ENCODE measurements around the gene TAS1R3. TPM values are rescaled to one million over a fixed set of nuclear protein-coding genes. Genes with fewer than 3 reads are reported as not detected.

TAS1R3 gene
- total RNA-seq (2021; ENCODE audit: unreplicated experiment) = 0.31 TPM
- 0.55 TPM for polyA plus RNA-seq (2012; ENCODE audit: insufficient read length)
- not detected for Bru-seq, nascent RNA
- BruChase-seq, experiment 1, labeled RNA remaining after a 2-hour chase = percentile 27 among the genes with signal in this experiment
- BruChase-seq, experiment 2, labeled RNA remaining after a 6-hour chase = percentile 29 among the genes with signal in this experiment
- long read RNA-seq = 0 reads

DNA sequence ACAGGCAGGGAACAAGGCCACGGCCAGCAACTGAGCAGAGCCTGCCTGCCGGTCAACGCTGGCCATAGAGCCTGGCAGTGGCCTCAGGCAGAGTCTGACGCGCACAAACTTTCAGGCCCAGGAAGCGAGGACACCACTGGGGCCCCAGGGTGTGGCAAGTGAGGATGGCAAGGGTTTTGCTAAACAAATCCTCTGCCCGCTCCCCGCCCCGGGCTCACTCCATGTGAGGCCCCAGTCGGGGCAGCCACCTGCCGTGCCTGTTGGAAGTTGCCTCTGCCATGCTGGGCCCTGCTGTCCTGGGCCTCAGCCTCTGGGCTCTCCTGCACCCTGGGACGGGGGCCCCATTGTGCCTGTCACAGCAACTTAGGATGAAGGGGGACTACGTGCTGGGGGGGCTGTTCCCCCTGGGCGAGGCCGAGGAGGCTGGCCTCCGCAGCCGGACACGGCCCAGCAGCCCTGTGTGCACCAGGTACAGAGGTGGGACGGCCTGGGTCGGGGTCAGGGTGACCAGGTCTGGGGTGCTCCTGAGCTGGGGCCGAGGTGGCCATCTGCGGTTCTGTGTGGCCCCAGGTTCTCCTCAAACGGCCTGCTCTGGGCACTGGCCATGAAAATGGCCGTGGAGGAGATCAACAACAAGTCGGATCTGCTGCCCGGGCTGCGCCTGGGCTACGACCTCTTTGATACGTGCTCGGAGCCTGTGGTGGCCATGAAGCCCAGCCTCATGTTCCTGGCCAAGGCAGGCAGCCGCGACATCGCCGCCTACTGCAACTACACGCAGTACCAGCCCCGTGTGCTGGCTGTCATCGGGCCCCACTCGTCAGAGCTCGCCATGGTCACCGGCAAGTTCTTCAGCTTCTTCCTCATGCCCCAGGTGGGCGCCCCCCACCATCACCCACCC is at the start of gene TAS1R3:
Gene TAS1R3 (plus strand): TSS at position 213 of the 898 bp plus-strand sequence. CDS start 66 bp downstream, at position 279.
- ChIA-PET CTCF (no interaction called here), POLR2A (no interaction called here)
- no peak for DNase-seq (ENCODE audit: low read depth, low spot score)
- TF ChIP-seq, protein P1, sequence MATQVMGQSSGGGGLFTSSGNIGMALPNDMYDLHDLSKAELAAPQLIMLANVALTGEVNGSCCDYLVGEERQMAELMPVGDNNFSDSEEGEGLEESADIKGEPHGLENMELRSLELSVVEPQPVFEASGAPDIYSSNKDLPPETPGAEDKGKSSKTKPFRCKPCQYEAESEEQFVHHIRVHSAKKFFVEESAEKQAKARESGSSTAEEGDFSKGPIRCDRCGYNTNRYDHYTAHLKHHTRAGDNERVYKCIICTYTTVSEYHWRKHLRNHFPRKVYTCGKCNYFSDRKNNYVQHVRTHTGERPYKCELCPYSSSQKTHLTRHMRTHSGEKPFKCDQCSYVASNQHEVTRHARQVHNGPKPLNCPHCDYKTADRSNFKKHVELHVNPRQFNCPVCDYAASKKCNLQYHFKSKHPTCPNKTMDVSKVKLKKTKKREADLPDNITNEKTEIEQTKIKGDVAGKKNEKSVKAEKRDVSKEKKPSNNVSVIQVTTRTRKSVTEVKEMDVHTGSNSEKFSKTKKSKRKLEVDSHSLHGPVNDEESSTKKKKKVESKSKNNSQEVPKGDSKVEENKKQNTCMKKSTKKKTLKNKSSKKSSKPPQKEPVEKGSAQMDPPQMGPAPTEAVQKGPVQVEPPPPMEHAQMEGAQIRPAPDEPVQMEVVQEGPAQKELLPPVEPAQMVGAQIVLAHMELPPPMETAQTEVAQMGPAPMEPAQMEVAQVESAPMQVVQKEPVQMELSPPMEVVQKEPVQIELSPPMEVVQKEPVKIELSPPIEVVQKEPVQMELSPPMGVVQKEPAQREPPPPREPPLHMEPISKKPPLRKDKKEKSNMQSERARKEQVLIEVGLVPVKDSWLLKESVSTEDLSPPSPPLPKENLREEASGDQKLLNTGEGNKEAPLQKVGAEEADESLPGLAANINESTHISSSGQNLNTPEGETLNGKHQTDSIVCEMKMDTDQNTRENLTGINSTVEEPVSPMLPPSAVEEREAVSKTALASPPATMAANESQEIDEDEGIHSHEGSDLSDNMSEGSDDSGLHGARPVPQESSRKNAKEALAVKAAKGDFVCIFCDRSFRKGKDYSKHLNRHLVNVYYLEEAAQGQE (IDR thresholded peaks at IDR 0.05; ENCODE audit: insufficient read depth in 1 of 2, low read depth in 2 of 2, low read length in 1 of 2) = no peak
- no peak for TF ChIP-seq POLR2AphosphoS5 (IDR thresholded peaks at IDR 0.05; ENCODE audit: low read depth, low read length)
- TF ChIP-seq TCF7L2 (IDR thresholded peaks at IDR 0.05; ENCODE audit: low read depth, low read length) = no peak
- TF ChIP-seq, protein P2, sequence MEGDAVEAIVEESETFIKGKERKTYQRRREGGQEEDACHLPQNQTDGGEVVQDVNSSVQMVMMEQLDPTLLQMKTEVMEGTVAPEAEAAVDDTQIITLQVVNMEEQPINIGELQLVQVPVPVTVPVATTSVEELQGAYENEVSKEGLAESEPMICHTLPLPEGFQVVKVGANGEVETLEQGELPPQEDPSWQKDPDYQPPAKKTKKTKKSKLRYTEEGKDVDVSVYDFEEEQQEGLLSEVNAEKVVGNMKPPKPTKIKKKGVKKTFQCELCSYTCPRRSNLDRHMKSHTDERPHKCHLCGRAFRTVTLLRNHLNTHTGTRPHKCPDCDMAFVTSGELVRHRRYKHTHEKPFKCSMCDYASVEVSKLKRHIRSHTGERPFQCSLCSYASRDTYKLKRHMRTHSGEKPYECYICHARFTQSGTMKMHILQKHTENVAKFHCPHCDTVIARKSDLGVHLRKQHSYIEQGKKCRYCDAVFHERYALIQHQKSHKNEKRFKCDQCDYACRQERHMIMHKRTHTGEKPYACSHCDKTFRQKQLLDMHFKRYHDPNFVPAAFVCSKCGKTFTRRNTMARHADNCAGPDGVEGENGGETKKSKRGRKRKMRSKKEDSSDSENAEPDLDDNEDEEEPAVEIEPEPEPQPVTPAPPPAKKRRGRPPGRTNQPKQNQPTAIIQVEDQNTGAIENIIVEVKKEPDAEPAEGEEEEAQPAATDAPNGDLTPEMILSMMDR (IDR thresholded peaks at IDR 0.05) = no peak
- no peak for TF ChIP-seq SIN3A (IDR thresholded peaks at IDR 0.05; ENCODE audit: borderline replicate concordance, insufficient read depth, low read depth, low read length)
- peaks cover 2% of the 10 kb centered on the region; the same call in 1 of the 2 replicates for H3K4me1 ChIP-seq (ENCODE audit: control insufficient read depth, insufficient read depth, low read length)
- no peaks in the 10 kb centered on the region for H3K9me3 ChIP-seq (ENCODE audit: control insufficient read depth, insufficient read depth, low read depth, low read length)
- no peaks in the 10 kb centered on the region for H3K27me3 ChIP-seq (ENCODE audit: control insufficient read depth, insufficient read depth, low read length)
- no peaks in the 10 kb centered on the region for H3K36me3 ChIP-seq (ENCODE audit: control insufficient read depth, insufficient read depth, low read length)
- intact Hi-C loops (cut with micrococcal nuclease; ENCODE audit: unreplicated experiment) = no loop called here
- BruUV-seq (replicated peaks) = no TSS peak
- in situ Hi-C loops (cut with HindIII; ENCODE audit: low pct_unique_long_range_greater_than_20kb, low sequenced_read_pairs) = no loop called here
- no peak within 1 kb of the TSS for H3K27ac ChIP-seq (ENCODE audit: low read length)
- ATAC-seq = peak; percentile 9; the same call in 1 of the 2 replicates
- no peak within 1 kb of the TSS for H3K4me3 ChIP-seq (ENCODE audit: low read depth in 2 of 2, low read length in 2 of 2)

DNA sequence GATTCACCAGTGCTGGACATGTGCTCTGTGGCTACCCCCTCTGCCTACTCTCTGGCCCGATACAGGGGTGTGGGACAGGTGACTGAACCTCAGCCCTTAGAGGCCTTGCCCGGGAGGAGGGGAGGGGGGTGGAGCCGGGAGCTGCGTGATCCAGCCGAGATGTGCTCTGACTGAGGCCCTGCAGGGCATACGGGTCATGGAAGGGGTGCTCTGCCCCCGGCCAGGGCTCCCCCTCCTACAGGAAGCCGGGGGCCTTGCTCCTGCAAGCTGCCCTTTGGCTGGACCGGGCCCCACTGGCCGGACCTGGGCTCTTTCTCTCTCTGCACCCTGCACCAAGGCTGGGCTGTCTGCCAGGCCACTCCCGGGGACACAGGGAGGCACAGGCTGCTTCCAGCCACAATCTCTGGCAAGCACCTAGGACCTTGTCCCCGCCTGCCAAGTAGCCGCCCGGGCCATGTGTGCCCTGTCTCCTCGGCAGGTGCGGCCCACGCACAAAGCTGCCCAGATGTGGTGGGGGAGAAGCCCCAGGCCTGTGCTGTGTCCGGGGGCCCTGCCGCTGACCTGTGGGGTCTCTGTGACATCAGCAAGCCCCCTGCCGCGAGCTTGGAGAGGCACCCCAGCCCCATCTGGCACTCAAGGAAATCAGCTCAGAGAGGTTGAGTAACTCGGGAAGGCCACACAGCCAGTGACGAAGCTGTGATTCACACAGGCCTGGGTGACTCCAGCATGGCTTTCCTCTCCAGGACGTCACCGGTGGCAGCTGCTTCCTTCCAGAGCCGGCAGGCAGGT is 49.4 kb upstream of the TAS1R3 start:
- TF ChIP-seq POLR2AphosphoS5 (IDR thresholded peaks at IDR 0.05; ENCODE audit: low read depth, low read length) (no peak), SIN3A (IDR thresholded peaks at IDR 0.05; ENCODE audit: borderline replicate concordance, insufficient read depth, low read depth, low read length) (no peak)
- Histone ChIP-seq H3K36me3 (ENCODE audit: control insufficient read depth, insufficient read depth, low read length) (no peaks in the 10 kb centered on the region), H3K9me3 (ENCODE audit: control insufficient read depth, insufficient read depth, low read depth, low read length) (no peaks in the 10 kb centered on the region), H3K27me3 (ENCODE audit: control insufficient read depth, insufficient read depth, low read length) (no peaks in the 10 kb centered on the region), H3K4me1 (ENCODE audit: control insufficient read depth, insufficient read depth, low read length) (peaks cover 18% of the 10 kb centered on the region), H3K4me3 (ENCODE audit: low read depth in 2 of 2, low read length in 2 of 2) (no peak overlapping the region), H3K27ac (ENCODE audit: low read length) (no peak overlapping the region; the same call in 1 of the 2 replicates)
- in situ Hi-C loops (cut with HindIII; ENCODE audit: low pct_unique_long_range_greater_than_20kb, low sequenced_read_pairs) (no loop called here), intact Hi-C loops (cut with micrococcal nuclease; ENCODE audit: unreplicated experiment) (no loop called here)
- no TSS peak for BruUV-seq (replicated peaks)
- DNase-seq (ENCODE audit: low read depth, low spot score) (no peak), ATAC-seq (peak; percentile 65)
- CTCF ChIA-PET = no interaction called here
- POLR2A ChIA-PET = no interaction called here
